CD4-positive, alpha-beta T cell (primary cell): ENCODE results near the gene SIRPB1. TPM values are rescaled to one million over a fixed set of nuclear protein-coding genes. Genes with fewer than 3 reads are reported as not detected.

Experiments
- ATAC-seq: fragments of 200-7000 bp; cut with Tn5 transposase; one replicate; pipeline ENCODE4 v1.10.0; 2022; ENCODE audit warnings: mild to moderate bottlenecking; ENCODE audit not compliant: poor library complexity
- CTCF ChIA-PET: fragments of 350-600 bp; sonication (Branson Sonifier 250); formaldehyde crosslinking; loops from one replicate; lab custom pipeline; 2021; ENCODE audit warnings: antibody characterized with exemption, inconsistent platforms; lab: Charles Lee
- POLR2A ChIA-PET: fragments of 350-600 bp; sonication (Branson Sonifier 250); formaldehyde crosslinking; loops from one replicate; lab custom pipeline; 2021; ENCODE audit warnings: antibody characterized with exemption, inconsistent platforms; lab: Charles Lee
- DNase-seq, 14 experiments: peaks; one replicate each; pipeline ENCODE4 v3.0.0-alpha.2; 2013 to 2020; ENCODE audit warnings: mixed read lengths in 2 of 14
- H3K27ac ChIP-seq, 2 donors: one replicate each; pipeline versions ENCODE4 v1.5.1 to v1.7.0; 2013; ENCODE audit warnings: low read length in 2 of 2, low read depth in 1 of 2, mild to moderate bottlenecking in 1 of 2
- H3K27me3 ChIP-seq, 2 experiments: 1 replicate in 1 of 2; 2 replicates in 1 of 2; pipeline versions ENCODE4 v1.6.1 to v1.7.0; 2013; ENCODE audit warnings: low read length in 2 of 2, control low read depth in 1 of 2, mild to moderate bottlenecking in 1 of 2, moderate library complexity in 1 of 2; ENCODE audit not compliant: insufficient read depth in 2 of 2, control insufficient read depth in 1 of 2
- H3K36me3 ChIP-seq: one replicate; pipeline ENCODE4 v1.6.1; 2013; ENCODE audit warnings: low read length, control low read depth; ENCODE audit not compliant: insufficient read depth
- H3K4me1 ChIP-seq: one replicate; pipeline ENCODE4 v1.6.1; 2013; ENCODE audit warnings: low read length, control low read depth; ENCODE audit not compliant: insufficient read depth
- H3K4me3 ChIP-seq: one replicate; pipeline ENCODE4 v1.5.1; 2013; ENCODE audit warnings: mild to moderate bottlenecking, low read length, moderate library complexity
- H3K9me3 ChIP-seq, 2 experiments: 1 replicate in 1 of 2; 2 replicates in 1 of 2; pipeline versions ENCODE4 v1.6.1 to v1.7.0; 2013; ENCODE audit warnings: low read length in 2 of 2, mild to moderate bottlenecking in 2 of 2, control low read depth in 1 of 2, moderate library complexity in 1 of 2; ENCODE audit not compliant: control insufficient read depth in 1 of 2, insufficient read depth in 1 of 2
- H3K27ac Mint-ChIP-seq: one replicate; pipeline ENCODE4 v1.8.0; 2020; ENCODE audit warnings: mixed read lengths
- H3K27me3 Mint-ChIP-seq: one replicate; pipeline ENCODE4 v1.8.0; 2021; ENCODE audit warnings: mixed read lengths
- H3K36me3 Mint-ChIP-seq: one replicate; pipeline ENCODE4 v1.8.0; 2021; ENCODE audit warnings: low read depth, mixed read lengths
- H3K4me1 Mint-ChIP-seq: one replicate; pipeline ENCODE4 v1.8.0; 2021; ENCODE audit warnings: low read depth, mixed read lengths
- H3K4me3 Mint-ChIP-seq: one replicate; pipeline ENCODE4 v1.8.0; 2020; ENCODE audit warnings: mild to moderate bottlenecking, mixed read lengths
- H3K9me3 Mint-ChIP-seq: one replicate; pipeline ENCODE4 v1.8.0; 2020; ENCODE audit warnings: mixed read lengths
- intact Hi-C, 2 experiments: fragments of 100-400 bp; cut with DNase I in 1 of 2; cut with micrococcal nuclease in 1 of 2; formaldehyde crosslinking; loops; one replicate each; pipeline versions ENCODE4 v1.15.1 to v1.9.0; 2023 to 2025; cut with DNase I, micrococcal nuclease
- total RNA-seq, 174 experiments: library from RNA in 2 of 174; stranded (reverse) in 2 of 174; gene quantifications; one replicate each; pipeline ENCODE4 v1.2.3 and lab custom pipeline; 2021 to 2026
- TF ChIP-seq, protein P1 (sequence below): fragments of 200-600 bp; IDR thresholded peaks from one replicate; pipeline ENCODE4 v1.8.0; 2022; ENCODE audit warnings: antibody characterized with exemption, mild to moderate bottlenecking

Gene SIRPB1
- total RNA-seq, 2 experiments from 2014 or later = 7.8 to 8.6 TPM

DNA sequence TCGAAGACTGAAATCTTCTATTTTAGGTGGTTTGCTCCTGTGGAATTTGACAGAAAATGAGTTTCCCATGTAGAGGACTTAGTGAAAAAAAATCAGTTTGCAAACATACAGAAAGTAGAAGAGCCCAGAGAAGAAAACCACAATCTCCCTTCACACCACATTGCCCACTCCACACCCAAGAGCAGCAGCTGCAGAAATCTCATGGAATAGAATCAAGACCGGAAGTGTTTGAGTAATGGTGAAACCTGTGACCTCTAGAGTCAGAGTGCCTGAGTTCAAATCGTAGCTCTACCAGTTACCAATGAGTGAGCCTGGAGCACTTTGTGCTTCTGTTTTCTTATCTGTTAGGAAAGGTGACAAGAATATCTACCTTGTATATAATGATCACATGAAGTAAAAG, 33.2 kb upstream of the SIRPB1 start:
- H3K4me3 Mint-ChIP-seq = peak overlapping the region; percentile 81

DNA sequence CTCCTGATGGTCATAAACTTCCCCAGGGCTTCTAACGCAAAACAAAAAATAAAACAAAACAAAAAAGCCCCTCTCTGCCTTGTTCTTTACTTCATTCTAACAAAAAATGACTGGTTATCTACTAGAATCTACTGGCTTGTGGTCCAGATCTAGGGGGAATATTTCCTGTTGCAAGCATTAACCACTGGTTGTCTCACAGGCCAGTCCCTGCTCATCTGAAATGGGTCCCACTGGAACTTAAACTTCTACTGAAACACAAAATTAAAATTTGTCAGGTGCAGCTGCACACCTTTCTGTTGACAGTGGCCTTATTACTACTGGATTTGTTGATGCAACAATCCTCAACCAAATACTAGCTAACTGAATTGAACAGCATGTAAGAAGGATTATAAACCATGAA, 32.3 kb upstream of the SIRPB1 start:
- Mint-ChIP-seq H3K36me3 (peaks cover 90% of the 10 kb centered on the region), H3K9me3 (peaks cover 4% of the 10 kb centered on the region), H3K27ac (peak overlapping the region; percentile 53), H3K27me3 (no peaks in the 10 kb centered on the region), H3K4me1 (peaks cover 87% of the 10 kb centered on the region), H3K4me3 (peak overlapping the region; percentile 16)
- DNase-seq (no peak), ATAC-seq (no peak)
- intact Hi-C loops = no loop called here
- H3K36me3 ChIP-seq = peaks cover 29% of the 10 kb centered on the region
- ChIA-PET CTCF (no interaction called here), POLR2A (interaction anchor here (2.1 to 3.3 kb wide), 2 partner anchors 8 to 13 kb away, joined by 15 to 19 read pairs; no protein-coding TSS in a partner anchor)
- TF ChIP-seq, protein P1, sequence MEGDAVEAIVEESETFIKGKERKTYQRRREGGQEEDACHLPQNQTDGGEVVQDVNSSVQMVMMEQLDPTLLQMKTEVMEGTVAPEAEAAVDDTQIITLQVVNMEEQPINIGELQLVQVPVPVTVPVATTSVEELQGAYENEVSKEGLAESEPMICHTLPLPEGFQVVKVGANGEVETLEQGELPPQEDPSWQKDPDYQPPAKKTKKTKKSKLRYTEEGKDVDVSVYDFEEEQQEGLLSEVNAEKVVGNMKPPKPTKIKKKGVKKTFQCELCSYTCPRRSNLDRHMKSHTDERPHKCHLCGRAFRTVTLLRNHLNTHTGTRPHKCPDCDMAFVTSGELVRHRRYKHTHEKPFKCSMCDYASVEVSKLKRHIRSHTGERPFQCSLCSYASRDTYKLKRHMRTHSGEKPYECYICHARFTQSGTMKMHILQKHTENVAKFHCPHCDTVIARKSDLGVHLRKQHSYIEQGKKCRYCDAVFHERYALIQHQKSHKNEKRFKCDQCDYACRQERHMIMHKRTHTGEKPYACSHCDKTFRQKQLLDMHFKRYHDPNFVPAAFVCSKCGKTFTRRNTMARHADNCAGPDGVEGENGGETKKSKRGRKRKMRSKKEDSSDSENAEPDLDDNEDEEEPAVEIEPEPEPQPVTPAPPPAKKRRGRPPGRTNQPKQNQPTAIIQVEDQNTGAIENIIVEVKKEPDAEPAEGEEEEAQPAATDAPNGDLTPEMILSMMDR = no peak
- H3K4me3 ChIP-seq = no peak overlapping the region
- no peak overlapping the region for H3K27ac ChIP-seq
- peaks cover 5% of the 10 kb centered on the region in 2 experiments for H3K9me3 ChIP-seq
- peaks cover 52% of the 10 kb centered on the region for H3K4me1 ChIP-seq
- no peaks in the 10 kb centered on the region for H3K27me3 ChIP-seq

More for the DNA sequence above, 33.2 kb upstream of the SIRPB1 start:
- TF ChIP-seq, protein P1 = no peak
- Mint-ChIP-seq H3K27ac (peak overlapping the region; percentile 86), H3K4me1 (peaks cover 87% of the 10 kb centered on the region), H3K27me3 (no peaks in the 10 kb centered on the region), H3K36me3 (peaks cover 87% of the 10 kb centered on the region), H3K9me3 (peaks cover 4% of the 10 kb centered on the region)
- H3K27me3 ChIP-seq = no peaks in the 10 kb centered on the region
- peak overlapping the region in 1 of 2 donors; percentile 9 for H3K27ac ChIP-seq
- ATAC-seq (no peak), DNase-seq (peak in 1 of 14 experiments; percentile 44)
- peaks cover 23% of the 10 kb centered on the region for H3K36me3 ChIP-seq
- no peak overlapping the region for H3K4me3 ChIP-seq
- H3K9me3 ChIP-seq = peaks cover 5% of the 10 kb centered on the region in 2 experiments
- POLR2A ChIA-PET = interaction anchor here (3.3 kb wide), 1 partner anchor 12 kb away, joined by 19 read pairs; no protein-coding TSS in a partner anchor
- CTCF ChIA-PET = no interaction called here
- peaks cover 51% of the 10 kb centered on the region for H3K4me1 ChIP-seq
- intact Hi-C loops = no loop called here

DNA sequence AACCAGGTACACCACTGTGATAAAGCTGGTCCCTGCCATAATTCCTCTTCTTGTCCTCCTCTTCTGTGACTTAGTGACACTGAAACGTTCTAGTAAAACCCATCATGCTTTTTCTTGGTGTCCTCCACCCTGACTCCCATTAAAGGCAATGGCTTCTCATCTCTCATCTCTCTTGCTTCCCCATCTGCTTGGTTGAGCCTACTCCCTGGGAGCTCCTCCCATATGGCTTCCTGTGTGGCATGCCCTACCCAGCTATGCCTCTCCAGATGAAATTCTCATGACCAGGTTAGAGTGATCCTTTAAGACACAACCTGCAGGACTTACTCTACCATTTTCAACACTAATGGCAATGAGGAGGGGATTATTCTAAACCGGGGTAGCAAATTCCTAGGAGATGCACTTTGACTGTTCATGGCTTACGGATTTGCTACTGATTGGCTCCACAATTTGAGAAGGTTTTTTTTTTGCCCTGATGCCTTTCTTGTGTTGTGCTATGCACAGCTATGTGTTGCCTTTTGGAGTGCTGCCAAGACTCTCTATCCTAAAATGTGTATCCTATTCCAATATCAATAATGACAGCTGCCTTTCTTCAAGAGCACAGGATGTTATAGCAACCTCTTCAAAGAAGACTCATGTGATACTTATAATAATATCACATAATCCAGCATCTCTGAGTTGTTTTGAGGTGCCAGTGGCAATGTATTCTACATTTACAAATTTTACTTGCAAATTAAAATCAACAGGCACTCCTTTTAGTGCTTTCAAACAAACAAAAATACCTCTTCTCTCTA, 31.7 kb upstream of the SIRPB1 start:
- Mint-ChIP-seq H3K27ac (peak overlapping the region; percentile 53), H3K27me3 (no peaks in the 10 kb centered on the region), H3K4me1 (peaks cover 87% of the 10 kb centered on the region), H3K9me3 (peaks cover 4% of the 10 kb centered on the region), H3K4me3 (peak overlapping the region; percentile 64), H3K36me3 (peaks cover 90% of the 10 kb centered on the region)
- no peaks in the 10 kb centered on the region for H3K27me3 ChIP-seq
- H3K4me1 ChIP-seq = peaks cover 55% of the 10 kb centered on the region
- peak overlapping the region; percentile 13 for H3K4me3 ChIP-seq
- intact Hi-C loops = loop anchor here in 1 of 2 experiments (2.0 kb wide), 1 partner anchor 13 kb away; no protein-coding TSS in a partner anchor
- H3K36me3 ChIP-seq = peaks cover 29% of the 10 kb centered on the region
- DNase-seq (peak in 2 of 14 experiments; percentile 35 to 39), ATAC-seq (peak; percentile 33)
- peaks cover 5% of the 10 kb centered on the region in 2 experiments for H3K9me3 ChIP-seq
- CTCF ChIA-PET = no interaction called here
- POLR2A ChIA-PET = interaction anchor here (0.7 to 3.3 kb wide), 6 partner anchors 9 to 80 kb away, joined by 3 to 19 read pairs (median 5); no protein-coding TSS in a partner anchor
- TF ChIP-seq, protein P1 = no peak
- peak overlapping the region in 1 of 2 donors; percentile 8 for H3K27ac ChIP-seq
